NB4 (cell line): ENCODE results near the gene SIVA1.

Experiments
- CTCF ChIP-seq: IDR thresholded peaks from one replicate; pipeline ENCODE4 v1.5.1; 2012; ENCODE audit warnings: low read depth, low read length
- POLR2A ChIP-seq: IDR thresholded peaks from 2 replicates; pipeline ENCODE4 v1.6.1; 2011; ENCODE audit warnings: mild to moderate bottlenecking; ENCODE audit not compliant: insufficient read length; ENCODE audit errors: extremely low read depth

- TF ChIP-seq CTCF (no peak), POLR2A (no peak)
Observed at GRCh38 chr14:104742586-104743455, 10.1 kb upstream of the SIVA1 start.
